Measurements from ENCODE around the gene TAL2.

The TAL2 gene

GRCh38 chr9:105667867-105668266 is 5.6 kb downstream of the TAL2 start:
- Histone ChIP-seq H2BK12ac (ENCODE audit: low read length) (no peak overlapping the region), H3K79me1 (ENCODE audit: low read length) (no peaks in the 10 kb centered on the region), H3K14ac (ENCODE audit: low read length) (no peak overlapping the region), H3K4me2 (ENCODE audit: low read length) (no peak overlapping the region), H2BK5ac (ENCODE audit: low read depth, low read length, poor library complexity) (no peak overlapping the region), H3K4me3 (ENCODE audit: low read depth, low read length) (no peak overlapping the region), H3K23ac (ENCODE audit: low read length) (no peak overlapping the region), H3K27ac (ENCODE audit: low read depth, low read length) (no peak overlapping the region), H4K12ac (ENCODE audit: low read depth, low read length) (no peak overlapping the region), H3K4me1 (ENCODE audit: control insufficient read depth in 1 of 2, insufficient read depth in 2 of 2, low read length in 2 of 2) (no peaks in the 10 kb centered on the region), H3K79me2 (ENCODE audit: control insufficient read depth, insufficient read depth, low read length, poor library complexity) (no peaks in the 10 kb centered on the region), H2AFZ (ENCODE audit: insufficient read depth, low read length, poor library complexity) (no peak overlapping the region), H3K9ac (ENCODE audit: low read length) (no peak overlapping the region), H3K27me3 (ENCODE audit: insufficient read depth, low read length) (no peaks in the 10 kb centered on the region), H3K4ac (ENCODE audit: low read depth, low read length) (no peak overlapping the region), H3K9me3 (ENCODE audit: insufficient read depth, low read depth, low read length) (peaks cover 2% of the 10 kb centered on the region), H2BK120ac (ENCODE audit: insufficient read depth, low read length, poor library complexity) (no peak overlapping the region), H3K36me3 (ENCODE audit: control insufficient read depth in 1 of 2, insufficient read depth in 2 of 2, low read length in 2 of 2) (no peaks in the 10 kb centered on the region), H4K8ac (ENCODE audit: low read depth, low read length) (no peak overlapping the region), H3K18ac (ENCODE audit: low read length) (no peak overlapping the region), H2AK5ac (ENCODE audit: low read length) (no peak overlapping the region), H4K91ac (ENCODE audit: low read depth, low read length) (no peak overlapping the region)
- no peak for DNase-seq
- no CpG with 5 or more reads among the region's 4 CpGs for WGBS (ENCODE audit: extremely low coverage, insufficient coverage, insufficient read length)

DNA sequence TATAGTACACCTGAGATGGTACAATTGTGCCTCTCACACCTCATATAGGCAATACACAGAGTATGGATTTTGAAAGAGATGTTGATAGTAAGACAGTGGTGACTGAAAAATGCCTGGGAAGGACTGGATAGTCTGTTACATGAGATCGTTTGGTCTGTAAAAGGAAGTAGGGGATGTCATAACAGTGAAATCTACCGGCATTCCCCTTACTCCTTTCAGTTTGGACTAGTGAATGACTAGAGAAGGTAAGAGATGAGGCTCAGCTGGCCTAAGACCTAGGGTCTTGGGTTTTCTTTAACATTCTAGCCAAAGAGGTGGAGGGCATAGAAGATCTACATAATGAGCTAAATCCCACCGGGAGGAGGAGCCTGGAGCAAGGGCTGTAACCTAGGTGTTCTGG is 8.1 kb downstream of the TAL2 start:
- WGBS (ENCODE audit: extremely low coverage, insufficient coverage, insufficient read length), result no CpG with 5 or more reads among the region's 3 CpGs
- H3K79me2 ChIP-seq (ENCODE audit: control insufficient read depth, insufficient read depth, low read length, poor library complexity), result no peaks in the 10 kb centered on the region

GRCh38 chr9:105670775-105671174 is 8.5 kb downstream of the TAL2 start:
- H2BK120ac ChIP-seq (ENCODE audit: insufficient read depth, low read length, poor library complexity), result no peak overlapping the region
- H3K23ac ChIP-seq (ENCODE audit: low read length), result no peak overlapping the region
- no peak overlapping the region for H2BK12ac ChIP-seq (ENCODE audit: low read length)
- no peaks in the 10 kb centered on the region for H3K79me2 ChIP-seq (ENCODE audit: control insufficient read depth, insufficient read depth, low read length, poor library complexity)
- H2BK5ac ChIP-seq (ENCODE audit: low read depth, low read length, poor library complexity), result no peak overlapping the region
- no peak overlapping the region for H3K9ac ChIP-seq (ENCODE audit: low read length)
- H3K36me3 ChIP-seq (ENCODE audit: control insufficient read depth in 1 of 2, insufficient read depth in 2 of 2, low read length in 2 of 2), result no peaks in the 10 kb centered on the region
- H2AK5ac ChIP-seq (ENCODE audit: low read length), result no peak overlapping the region
- no peak overlapping the region for H4K12ac ChIP-seq (ENCODE audit: low read depth, low read length)
- no peak overlapping the region for H4K91ac ChIP-seq (ENCODE audit: low read depth, low read length)
- H3K18ac ChIP-seq (ENCODE audit: low read length), result no peak overlapping the region
- H2AFZ ChIP-seq (ENCODE audit: insufficient read depth, low read length, poor library complexity), result no peak overlapping the region
- no peaks in the 10 kb centered on the region for H3K27me3 ChIP-seq (ENCODE audit: insufficient read depth, low read length)
- no peak overlapping the region for H3K27ac ChIP-seq (ENCODE audit: low read depth, low read length)
- no peak overlapping the region for H4K8ac ChIP-seq (ENCODE audit: low read depth, low read length)
- no peak overlapping the region for H3K4ac ChIP-seq (ENCODE audit: low read depth, low read length)
- H3K79me1 ChIP-seq (ENCODE audit: low read length), result no peaks in the 10 kb centered on the region
- H3K4me3 ChIP-seq (ENCODE audit: low read depth, low read length), result no peak overlapping the region
- no peak overlapping the region for H3K4me2 ChIP-seq (ENCODE audit: low read length)
- H3K9me3 ChIP-seq (ENCODE audit: insufficient read depth, low read depth, low read length), result peaks cover 2% of the 10 kb centered on the region
- no peak for DNase-seq
- no CpG with 5 or more reads among the region's 3 CpGs for WGBS (ENCODE audit: extremely low coverage, insufficient coverage, insufficient read length)
- H3K4me1 ChIP-seq (ENCODE audit: control insufficient read depth in 1 of 2, insufficient read depth in 2 of 2, low read length in 2 of 2), result no peaks in the 10 kb centered on the region
- H3K14ac ChIP-seq (ENCODE audit: low read length), result no peak overlapping the region

More for the DNA sequence above, 8.1 kb downstream of the TAL2 start:
- Histone ChIP-seq H3K23ac (ENCODE audit: low read length) (no peak overlapping the region), H3K4me1 (ENCODE audit: control insufficient read depth in 1 of 2, insufficient read depth in 2 of 2, low read length in 2 of 2) (no peaks in the 10 kb centered on the region), H3K36me3 (ENCODE audit: control insufficient read depth in 1 of 2, insufficient read depth in 2 of 2, low read length in 2 of 2) (no peaks in the 10 kb centered on the region), H2BK120ac (ENCODE audit: insufficient read depth, low read length, poor library complexity) (no peak overlapping the region), H4K8ac (ENCODE audit: low read depth, low read length) (no peak overlapping the region), H3K4me3 (ENCODE audit: low read depth, low read length) (no peak overlapping the region), H2BK5ac (ENCODE audit: low read depth, low read length, poor library complexity) (no peak overlapping the region), H3K18ac (ENCODE audit: low read length) (no peak overlapping the region), H3K4me2 (ENCODE audit: low read length) (no peak overlapping the region), H4K91ac (ENCODE audit: low read depth, low read length) (no peak overlapping the region), H3K9ac (ENCODE audit: low read length) (no peak overlapping the region), H3K27me3 (ENCODE audit: insufficient read depth, low read length) (no peaks in the 10 kb centered on the region), H4K12ac (ENCODE audit: low read depth, low read length) (no peak overlapping the region), H3K4ac (ENCODE audit: low read depth, low read length) (no peak overlapping the region), H3K79me1 (ENCODE audit: low read length) (no peaks in the 10 kb centered on the region), H2AK5ac (ENCODE audit: low read length) (no peak overlapping the region), H3K14ac (ENCODE audit: low read length) (no peak overlapping the region), H2BK12ac (ENCODE audit: low read length) (no peak overlapping the region), H3K27ac (ENCODE audit: low read depth, low read length) (no peak overlapping the region), H2AFZ (ENCODE audit: insufficient read depth, low read length, poor library complexity) (no peak overlapping the region), H3K9me3 (ENCODE audit: insufficient read depth, low read depth, low read length) (peaks cover 2% of the 10 kb centered on the region)
- DNase-seq, result no peak

DNA sequence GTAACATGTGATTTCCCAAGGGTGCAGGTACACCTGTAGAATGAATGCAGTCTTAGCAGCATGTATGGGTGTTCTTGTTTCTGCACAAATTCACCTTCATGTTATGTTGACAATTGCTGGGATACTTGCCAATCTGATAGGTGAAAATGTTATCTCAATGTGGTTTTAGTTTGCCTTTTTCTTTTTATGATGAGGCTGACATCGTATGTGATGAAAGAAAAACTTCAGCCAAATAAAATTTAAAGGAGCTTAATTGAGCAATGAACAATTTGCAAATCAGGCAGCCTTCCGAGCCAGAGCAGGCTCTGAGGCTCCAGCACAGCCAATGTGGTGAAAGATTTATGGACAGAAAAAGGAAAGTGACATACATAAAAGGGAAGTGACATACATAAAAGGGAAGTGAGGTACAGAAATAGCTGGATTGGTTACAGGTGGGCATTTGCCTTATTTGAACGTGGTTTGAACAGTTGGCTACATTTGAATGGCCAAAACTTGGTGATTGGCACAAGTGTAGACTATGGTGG is 10.5 kb downstream of the TAL2 start:
- Histone ChIP-seq H3K27ac (ENCODE audit: low read depth, low read length) (no peak overlapping the region), H4K91ac (ENCODE audit: low read depth, low read length) (no peak overlapping the region), H3K9ac (ENCODE audit: low read length) (no peak overlapping the region), H3K4me1 (ENCODE audit: control insufficient read depth in 1 of 2, insufficient read depth in 2 of 2, low read length in 2 of 2) (no peaks in the 10 kb centered on the region), H3K79me1 (ENCODE audit: low read length) (no peaks in the 10 kb centered on the region), H3K23ac (ENCODE audit: low read length) (no peak overlapping the region), H3K27me3 (ENCODE audit: insufficient read depth, low read length) (no peaks in the 10 kb centered on the region), H3K4me2 (ENCODE audit: low read length) (no peak overlapping the region), H2AFZ (ENCODE audit: insufficient read depth, low read length, poor library complexity) (no peak overlapping the region), H3K4me3 (ENCODE audit: low read depth, low read length) (no peak overlapping the region), H3K4ac (ENCODE audit: low read depth, low read length) (no peak overlapping the region), H2AK5ac (ENCODE audit: low read length) (no peak overlapping the region), H3K79me2 (ENCODE audit: control insufficient read depth, insufficient read depth, low read length, poor library complexity) (no peaks in the 10 kb centered on the region), H2BK5ac (ENCODE audit: low read depth, low read length, poor library complexity) (no peak overlapping the region), H3K36me3 (ENCODE audit: control insufficient read depth in 1 of 2, insufficient read depth in 2 of 2, low read length in 2 of 2) (no peaks in the 10 kb centered on the region), H4K12ac (ENCODE audit: low read depth, low read length) (no peak overlapping the region), H3K14ac (ENCODE audit: low read length) (no peak overlapping the region), H2BK12ac (ENCODE audit: low read length) (no peak overlapping the region), H2BK120ac (ENCODE audit: insufficient read depth, low read length, poor library complexity) (no peak overlapping the region), H3K18ac (ENCODE audit: low read length) (no peak overlapping the region), H4K8ac (ENCODE audit: low read depth, low read length) (no peak overlapping the region), H3K9me3 (ENCODE audit: insufficient read depth, low read depth, low read length) (no peaks in the 10 kb centered on the region)
- WGBS (ENCODE audit: extremely low coverage, insufficient coverage, insufficient read length), result no CpG with 5 or more reads among the region's 3 CpGs
- DNase-seq, result no peak
